Measurements from ENCODE around the gene MIER1.
"Not testable (repeated sequence)": the region's sequence is repeated elsewhere in the genome, so short reads cannot be mapped to it uniquely, and the experiment has no call there.

The MIER1 gene

DNA sequence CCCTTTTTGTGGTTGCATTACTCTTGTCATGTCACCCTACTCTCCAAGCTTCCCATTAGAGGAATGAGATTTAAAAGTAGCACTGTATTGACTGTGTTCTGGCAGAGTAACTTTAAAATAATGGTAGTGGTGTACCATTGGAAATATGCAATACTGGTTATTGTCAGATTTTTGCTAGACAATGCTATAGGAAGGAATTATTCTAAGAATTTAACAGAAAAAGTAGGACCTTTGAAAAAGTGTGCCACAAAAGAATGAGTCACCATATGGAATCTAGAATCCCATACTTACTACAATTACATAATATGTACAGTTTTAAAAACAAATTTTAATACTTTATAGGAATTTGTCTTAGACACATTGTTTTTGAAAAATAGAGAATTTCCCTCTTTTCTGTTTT lies 13.8 kb downstream of the MIER1 start:
- no peak for DNase-seq

DNA sequence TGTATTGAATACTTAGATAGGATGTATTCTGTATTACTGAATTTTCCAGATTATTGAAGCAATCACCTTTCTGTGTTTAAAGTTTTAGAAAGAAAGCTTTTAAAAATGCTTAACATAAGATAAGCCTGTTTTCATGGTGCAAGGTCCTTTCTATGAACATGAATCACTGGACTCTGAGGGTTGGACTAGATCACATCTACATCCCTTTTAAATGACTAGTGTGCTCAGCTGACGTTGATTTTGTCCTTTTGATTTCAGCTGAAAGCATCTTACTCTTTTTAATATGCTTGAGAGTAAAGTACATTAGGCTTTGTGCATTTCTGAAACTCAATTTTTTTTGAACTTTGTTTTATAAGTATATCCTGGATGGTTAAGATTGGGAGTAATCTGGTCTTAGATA lies 16.2 kb downstream of the MIER1 start:
- DNase-seq: no peak

DNA sequence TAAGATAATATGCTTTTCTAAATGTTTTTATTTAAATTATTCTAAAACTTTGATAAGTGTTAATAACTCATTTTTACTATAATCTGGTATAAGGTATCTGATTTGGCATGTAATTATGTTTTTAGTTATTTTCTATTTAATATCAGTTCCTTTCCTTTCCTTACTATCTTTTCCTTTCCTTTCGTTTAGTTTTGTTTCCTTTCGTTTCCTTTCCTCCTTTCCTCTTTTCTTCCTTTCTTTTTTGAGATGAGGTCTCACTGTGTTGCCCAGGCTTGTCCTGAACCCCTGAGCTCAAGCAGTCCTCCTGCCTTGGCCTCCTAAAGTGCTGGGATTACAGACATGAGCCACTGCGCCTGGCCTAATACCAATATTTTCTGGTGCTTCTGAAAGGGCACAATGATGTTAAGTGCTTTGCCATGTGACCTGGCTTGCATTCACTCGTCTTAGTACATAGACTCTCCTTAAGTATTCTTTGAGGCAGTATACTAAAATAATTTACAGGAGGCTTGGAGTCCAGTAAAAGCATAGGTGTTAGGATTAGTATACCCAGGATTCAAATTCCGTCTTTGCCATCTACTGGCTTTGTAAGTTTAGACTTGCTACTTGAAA lies 18.7 kb downstream of the MIER1 start:
- no peak for DNase-seq

DNA sequence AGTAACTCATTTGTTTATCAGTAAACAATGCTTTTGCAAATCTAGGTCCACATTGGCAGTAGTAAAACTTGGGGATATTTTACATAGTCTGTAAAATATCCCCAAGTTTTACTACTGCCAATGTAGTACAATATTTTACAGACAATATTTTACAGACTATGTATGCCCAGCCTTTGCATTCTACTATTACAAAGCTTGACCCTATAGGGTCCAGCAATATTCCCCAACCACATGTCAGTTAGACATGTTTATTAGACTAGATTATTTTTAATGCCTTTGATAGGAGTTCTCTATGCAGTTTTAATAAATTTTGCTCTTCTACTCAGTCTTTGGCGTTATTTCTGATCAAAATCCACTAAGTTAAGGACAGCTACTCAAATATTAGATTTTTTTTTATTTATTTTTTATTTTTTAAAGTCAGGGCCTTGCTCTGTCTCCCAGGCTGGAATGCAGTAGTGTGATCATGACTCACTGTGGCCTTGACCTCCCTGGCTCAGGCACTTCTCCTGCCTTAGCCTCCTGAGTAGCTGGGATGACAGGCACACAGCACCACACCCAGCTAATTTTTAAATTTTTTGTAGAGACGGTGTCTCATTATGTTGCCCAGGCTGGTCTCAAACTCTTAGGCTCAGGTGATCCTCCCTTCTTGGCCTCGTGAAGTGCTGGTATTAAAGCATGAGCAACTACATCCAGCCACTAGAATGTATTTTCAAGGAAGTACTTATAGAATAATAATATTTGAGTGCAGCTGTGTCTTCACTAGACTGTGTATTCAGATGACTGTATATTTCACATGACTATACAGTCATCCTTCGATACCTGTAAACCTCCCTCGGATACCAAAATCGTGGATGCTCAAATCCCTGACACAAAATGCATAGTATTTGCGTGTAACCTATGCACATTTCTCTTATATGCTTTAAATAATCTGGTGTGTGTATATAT lies 19.8 kb downstream of the MIER1 start:
- no peak for DNase-seq

DNA sequence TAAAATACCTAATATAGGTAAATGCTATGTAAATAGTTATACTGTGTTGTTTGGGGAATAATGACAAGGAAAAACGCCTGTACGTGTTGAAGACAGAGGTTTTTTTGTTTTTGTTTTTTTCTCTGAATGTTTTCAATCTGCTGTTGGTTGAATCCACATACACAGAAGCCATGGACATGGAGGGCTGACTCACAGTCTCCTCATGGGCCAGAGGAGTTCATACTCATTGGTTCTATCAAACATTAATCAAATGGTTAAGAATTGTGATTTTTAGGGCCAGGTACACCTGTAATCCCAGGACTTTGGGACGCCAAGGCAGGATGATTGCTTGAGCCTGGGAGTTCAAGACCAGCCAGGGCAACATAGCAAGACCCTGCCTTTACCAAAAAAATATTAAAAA lies 20.5 kb downstream of the MIER1 start:
- no peak for DNase-seq

DNA sequence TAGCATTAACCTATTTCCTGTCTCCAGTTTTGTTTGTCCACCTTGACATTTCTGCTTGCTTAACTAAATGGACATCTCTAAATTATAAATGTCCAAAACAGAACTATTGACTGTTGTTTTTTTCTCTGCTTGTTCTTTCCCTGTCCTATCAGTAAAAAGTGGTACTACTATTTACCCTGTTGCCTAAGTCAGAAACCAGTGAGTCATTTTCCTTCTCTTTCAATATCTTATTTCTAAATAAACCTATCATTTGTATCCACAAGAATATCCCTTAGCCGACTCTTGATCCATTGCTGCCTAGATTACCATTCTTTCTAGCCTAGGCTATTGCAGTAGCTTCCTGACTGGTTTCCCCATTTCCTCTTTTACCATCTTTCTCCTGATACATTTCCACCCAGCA lies 22.5 kb downstream of the MIER1 start:
- DNase-seq: no peak

DNA sequence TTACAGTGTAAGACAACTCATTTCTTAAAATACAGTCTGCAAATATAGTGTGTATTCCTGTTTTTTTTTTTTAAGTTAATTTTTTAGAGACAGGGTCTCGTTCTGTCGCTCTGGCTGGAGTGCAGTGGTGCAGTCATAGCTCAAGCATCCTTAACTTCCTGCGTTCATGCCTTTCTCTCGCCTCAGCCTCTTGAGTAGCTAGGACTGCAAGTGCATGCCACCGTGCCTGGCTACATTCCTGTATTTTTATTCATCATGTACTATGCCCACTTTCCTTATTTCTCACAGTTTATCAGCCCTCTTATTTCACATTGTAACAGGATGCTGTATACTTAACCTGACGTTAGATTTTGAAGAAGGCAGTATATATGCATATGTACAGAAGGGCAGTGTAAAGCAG lies 26.7 kb downstream of the MIER1 start:
- DNase-seq: no peak

DNA sequence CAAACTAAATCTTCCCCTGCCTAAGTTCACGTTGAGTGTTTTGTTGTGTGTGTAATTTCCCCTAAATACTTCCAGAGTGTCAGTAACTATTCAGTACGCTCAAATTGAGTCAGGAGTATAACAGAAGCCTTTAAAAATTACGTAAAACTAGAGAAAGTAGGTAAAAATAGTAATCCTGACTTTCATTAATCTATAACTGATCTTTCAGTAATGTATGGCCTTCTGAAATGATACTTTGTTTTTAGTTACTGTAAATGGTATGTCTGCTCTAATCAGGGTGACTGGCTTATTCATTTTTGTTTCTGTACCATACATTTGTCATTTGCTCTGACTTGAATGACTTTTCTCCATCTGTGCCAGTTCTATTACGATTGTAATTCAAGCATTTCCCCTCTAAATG lies 29.4 kb downstream of the MIER1 start:
- DNase-seq: no peak

DNA sequence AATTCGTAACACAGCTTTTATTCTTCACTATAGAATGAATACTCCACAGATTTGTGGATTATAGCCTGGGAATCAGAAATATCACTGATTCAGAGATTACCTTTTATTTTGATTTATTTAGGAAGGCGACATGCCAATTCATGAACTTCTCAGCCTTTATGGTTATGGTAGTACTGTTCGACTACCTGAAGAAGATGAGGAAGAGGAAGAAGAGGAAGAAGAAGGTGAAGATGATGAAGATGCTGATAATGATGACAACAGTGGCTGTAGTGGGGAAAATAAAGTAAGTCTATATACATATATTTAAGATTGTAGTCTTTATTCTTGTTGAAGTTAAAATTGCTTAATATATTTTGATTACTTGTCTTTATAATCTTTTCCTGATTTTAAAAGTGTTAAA lies 33.1 kb downstream of the MIER1 start:
- no peak for DNase-seq

DNA sequence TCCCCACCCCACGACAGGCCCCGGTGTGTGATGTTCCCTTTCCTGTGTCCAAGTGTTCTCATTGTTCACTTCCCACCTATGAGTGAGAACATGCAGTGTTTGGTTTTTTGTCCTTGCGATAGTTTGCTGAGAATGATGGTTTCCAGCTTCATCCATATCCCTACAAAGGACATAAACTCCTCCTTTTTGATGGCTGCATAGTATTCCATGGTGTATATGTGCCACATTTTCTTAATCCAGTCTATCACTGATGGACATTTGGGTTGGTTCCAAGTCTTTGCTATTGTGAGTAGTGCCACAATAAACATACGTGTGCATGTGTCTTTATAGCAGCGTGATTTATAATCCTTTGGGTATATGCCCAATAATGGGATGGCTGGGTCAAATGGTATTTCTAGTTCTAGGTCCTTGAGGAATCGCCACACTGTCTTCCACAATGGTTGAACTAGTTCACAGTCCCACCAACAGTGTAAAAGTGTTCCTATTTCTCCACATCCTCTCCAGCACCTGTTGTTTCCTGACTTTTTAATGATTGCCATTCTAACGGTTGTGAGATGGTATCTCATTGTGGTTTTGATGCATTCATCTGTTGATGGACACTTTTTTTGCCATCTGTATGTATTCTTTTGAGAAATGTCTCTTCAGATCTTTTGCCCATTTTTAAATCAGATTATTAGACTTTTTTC lies 41.5 kb downstream of the MIER1 start:
- not testable (repeated sequence) for DNase-seq

DNA sequence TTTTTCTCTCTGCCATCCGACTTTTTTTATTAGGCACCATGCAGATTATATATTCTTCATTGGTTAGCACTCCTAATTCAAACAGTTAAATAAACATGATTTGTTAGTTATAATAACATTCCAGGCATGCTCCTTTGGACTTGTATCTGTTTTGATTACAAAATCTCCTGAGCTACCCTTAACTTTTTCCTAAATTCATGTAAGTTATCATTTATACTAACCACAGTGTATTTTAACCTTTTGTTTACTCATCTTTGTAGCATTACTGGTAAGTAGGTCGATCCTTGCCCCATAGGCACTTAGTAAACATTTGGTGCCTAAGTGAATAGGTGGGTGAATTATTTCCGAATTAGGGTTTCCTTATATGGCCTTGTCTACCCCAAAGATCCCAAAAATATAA lies 43.8 kb downstream of the MIER1 start:
- DNase-seq: no peak

DNA sequence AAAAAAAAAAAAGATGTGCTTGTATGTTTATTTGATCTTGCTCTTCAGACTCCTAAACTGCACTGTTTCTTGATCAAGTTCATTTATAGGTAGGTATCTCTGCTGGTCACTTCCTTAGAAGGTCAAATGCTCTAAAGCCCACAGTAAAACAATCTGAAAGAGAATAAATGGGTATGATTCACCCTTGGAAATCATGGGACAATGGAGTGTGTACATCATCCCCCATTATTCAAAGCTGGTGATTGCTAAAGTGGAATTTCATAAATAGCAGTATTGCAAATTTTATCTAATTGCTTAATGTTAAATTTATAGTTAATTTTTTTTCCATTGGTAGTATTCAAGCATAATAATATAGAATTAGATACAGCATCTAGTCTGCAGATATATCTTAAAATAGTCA lies 53.4 kb downstream of the MIER1 start:
- DNase-seq: no peak

DNA sequence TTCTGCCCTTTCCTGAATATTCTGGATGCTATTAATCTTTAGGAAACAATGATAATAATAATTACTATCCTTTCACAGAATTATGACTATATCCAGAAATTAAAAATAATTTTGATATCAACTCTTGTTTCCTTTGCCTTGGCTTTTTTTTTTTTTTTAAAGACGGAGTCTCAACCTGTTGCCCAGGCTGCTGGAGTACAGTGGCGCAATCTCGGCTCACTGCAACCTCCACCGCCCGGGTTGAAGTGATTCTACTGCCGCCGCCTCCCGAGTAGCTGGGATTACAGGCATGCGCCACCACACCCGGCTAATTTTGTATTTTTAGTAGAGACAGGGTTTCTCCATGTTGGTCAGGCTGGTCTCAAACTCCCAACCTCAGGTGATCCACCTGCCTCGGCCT lies 54.8 kb downstream of the MIER1 start:
- DNase-seq: not testable (repeated sequence)

DNA sequence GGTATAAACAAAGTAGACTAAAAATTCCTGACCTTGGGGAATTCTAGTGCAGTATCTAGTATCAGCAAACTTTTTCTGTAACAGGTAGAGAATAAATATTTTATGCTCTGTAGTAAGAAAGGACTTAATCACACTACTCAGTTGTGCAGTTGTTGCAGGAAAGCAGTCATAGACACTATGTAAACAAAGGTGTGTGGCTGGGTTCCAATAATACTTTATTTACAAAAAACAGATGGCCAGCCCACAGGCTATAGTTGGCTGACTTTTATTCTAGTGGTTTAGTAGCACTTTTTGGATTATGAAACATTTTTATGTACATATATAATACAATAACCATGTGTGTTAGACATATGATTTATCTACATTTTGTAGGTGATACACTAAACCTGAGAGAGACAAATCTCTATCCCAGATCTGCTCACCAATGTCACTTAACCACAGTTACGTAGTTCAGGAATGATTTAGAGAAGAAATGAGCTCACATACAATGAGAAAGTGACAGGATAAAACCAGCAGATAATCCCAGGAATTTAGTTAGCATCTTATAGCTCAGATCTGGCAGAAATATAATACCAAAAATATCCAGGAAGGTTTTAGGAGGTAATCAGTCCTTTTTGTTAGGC lies 56.1 kb downstream of the MIER1 start:
- no peak for DNase-seq

DNA sequence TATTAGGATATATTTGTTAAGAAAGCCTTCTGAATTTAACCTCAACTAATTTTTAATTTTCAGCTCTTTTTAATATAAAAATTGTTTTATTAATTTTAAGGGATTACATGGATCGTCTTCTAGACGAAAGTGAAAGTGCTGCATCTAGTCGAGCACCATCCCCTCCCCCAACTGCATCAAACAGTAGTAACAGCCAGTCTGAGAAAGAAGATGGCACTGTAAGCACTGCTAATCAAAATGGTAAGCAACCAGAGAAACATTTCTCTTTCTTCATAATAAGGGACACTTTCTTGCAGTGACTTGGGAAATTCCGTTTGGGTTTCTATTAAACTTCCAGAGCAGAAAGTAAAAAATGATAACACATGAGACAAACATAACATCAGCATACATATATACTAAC lies 56.9 kb downstream of the MIER1 start:
- DNase-seq: peak; percentile 20 to 37

DNA sequence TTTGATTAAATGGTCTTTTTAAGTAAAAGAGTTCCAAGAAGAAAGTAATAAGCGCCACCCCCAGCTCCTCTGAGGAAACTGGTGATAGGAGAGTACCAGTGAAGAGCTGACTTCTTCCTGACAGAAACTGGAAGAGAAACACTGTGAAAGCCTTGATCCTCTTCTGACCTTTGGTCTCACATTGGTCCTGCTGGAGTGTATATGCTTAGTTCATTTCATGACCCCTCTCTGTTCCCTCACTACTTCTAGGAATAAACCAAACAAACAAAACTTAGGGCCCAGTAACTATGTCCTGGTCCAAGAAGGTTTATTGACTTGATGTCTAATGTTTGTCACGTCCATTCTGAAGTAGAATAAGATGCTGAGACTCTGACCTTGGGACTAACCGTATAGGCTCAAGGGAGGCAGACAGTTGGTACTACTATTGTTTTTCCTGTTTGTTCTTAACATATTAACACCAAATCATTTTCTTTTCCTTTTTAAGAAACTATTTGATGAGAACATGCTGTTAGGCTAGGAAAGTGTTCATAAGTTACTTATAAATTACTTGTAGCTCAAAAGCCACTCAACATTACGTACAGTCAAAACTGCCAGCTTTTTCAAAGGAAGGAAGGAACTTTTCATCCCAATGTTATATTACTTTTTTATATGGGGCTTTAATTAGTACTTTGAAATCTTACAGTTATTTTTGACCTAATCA lies 57.9 kb downstream of the MIER1 start:
- no peak for DNase-seq

DNA sequence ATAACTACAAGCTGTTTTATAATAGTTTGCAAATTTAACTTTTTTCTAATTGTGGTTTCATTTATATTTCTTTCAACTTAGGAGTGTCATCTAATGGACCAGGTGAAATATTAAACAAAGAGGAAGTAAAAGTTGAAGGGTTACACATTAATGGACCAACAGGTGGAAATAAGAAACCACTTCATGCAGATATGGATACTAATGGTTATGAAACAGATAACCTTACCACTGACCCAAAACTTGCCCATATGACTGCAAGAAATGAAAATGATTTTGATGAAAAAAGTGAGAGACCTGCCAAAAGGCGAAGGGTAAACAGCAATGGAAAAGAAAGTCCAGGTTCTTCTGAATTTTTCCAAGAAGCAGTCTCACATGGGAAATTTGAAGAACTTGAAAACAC lies 59.7 kb downstream of the MIER1 start:
- DNase-seq: no peak

DNA sequence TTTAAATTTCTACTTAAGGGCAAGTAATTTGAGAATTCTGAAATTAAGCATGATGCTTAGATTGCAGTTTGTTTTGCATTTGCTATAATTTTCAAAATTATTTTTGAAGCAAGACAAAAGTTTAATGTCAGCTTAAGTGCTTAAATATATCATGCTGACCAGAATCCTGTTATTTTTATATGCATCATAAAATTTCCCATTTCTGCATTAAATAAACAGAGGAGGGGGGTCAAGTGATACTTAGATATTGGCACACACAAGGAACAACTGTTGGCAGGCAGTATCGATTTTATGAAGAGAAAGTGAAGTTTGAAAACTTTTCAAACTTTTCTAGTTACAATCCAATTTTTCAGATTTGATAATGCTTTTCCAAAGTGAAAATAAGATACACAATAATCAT lies 61.0 kb downstream of the MIER1 start:
- DNase-seq: no peak

DNA sequence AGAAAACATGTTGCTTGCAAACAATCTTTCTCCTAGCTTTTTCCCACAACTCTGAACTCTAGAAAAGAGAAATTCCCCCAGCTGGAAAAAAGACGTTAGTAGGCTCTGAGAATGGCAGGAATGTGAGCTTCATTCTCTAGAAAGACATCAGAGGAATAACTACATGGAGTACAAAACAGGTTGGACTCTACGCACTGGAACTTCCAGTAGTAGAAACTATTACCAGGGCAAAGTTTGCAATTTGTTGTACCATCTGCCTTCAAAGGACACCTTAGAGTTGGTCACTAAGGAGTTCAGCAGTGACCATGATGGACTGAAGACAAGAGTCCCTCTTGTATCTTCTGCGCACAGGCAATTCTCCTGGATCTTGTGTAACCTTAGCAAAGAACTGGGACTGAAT lies 68.3 kb downstream of the MIER1 start:
- DNase-seq: no peak

DNA sequence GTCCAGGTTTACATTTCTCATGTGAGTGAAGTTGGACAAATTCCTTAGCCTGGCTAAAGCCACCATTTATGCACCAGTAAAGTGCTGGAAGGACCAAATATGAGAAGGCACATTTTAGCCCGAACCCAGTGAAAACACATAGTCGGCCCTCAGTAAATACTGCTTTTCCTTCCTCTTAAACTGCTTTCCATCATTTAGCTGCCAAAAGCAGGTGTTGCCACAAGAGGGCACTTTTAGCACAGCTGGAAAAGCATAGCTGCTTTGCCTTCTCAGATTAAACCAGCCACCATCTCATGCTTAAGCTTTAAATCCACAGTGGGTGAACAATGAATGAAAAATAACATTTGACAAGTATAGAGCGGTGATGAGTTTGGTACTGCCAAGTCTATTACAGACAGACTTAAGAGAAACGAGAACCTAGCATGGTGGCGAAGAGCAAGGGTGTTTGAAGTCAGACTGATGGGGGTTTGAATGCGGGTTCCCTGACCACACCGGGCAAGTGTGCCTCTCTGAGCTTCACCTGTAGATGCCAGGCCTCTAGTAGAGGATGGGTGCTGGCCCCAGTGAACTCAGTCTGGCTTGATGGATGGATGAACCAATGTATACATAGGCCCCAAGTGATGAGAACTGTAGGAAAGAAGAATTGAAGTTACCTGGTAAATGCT lies 71.4 kb downstream of the MIER1 start:
- DNase-seq: peak; percentile 61 to 69

DNA sequence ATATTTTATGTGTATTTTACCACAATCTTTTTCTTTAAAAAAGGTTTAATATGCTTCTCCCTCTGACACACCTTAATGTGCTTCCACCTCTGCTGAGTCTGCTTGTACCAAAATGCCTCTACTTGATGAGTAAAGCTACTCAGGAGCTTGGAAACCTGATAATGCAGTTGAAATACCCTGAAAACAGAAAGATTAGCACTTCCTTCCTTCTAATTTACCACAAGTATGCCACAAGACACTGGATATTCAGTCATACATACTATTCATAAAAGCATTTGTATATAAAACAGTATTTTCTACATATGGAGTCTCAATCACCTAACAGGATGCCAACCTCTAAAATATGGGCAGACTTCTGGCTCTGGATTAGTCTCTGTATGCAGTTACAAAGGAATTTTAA lies 74.2 kb downstream of the MIER1 start:
- DNase-seq: no peak

Measured in activated CD4-positive, alpha-beta T cell treated with anti-CD3 and anti-CD28 coated beads, Interleukin-2, amount 50 U/mL, for 48 hours (primary cell).